ENCODE measurements around the gene FAM180B. TPM values are rescaled to one million over a fixed set of nuclear protein-coding genes. Genes with fewer than 3 reads are reported as not detected.
A peak's percentile ranks its signal among the peaks of the same experiment; 100 is the strongest.

Gene FAM180B
- total RNA-seq, 4 donors from 2014 or later, result 0.41 TPM; not detected in 3

GRCh38 chr11:47587723-47588326 lies 1.3 kb downstream of the FAM180B start:
- no peaks in the 10 kb centered on the region for H3K9me3 ChIP-seq
- H3K27me3 ChIP-seq, result peaks cover 33% of the 10 kb centered on the region
- TF ChIP-seq CTCF (IDR thresholded peaks at IDR 0.05) (no peak), EP300 (IDR thresholded peaks at IDR 0.05; ENCODE audit: low read depth) (no peak), POLR2AphosphoS5 (IDR thresholded peaks at IDR 0.05) (no peak), POLR2A (IDR thresholded peaks at IDR 0.05) (no peak)
- peak; percentile 41 for DNase-seq
- 80% methylated on average over 8 of the region's 14 CpGs; no CpG with 5 or more reads in 1 of the 2 donors for WGBS, 2 donors (ENCODE audit: low coverage in 1 of 2)
- H3K4me3 ChIP-seq, result no peak overlapping the region
- H3K4me1 ChIP-seq, result peaks cover 0 to 9% (median 0%) of the 10 kb centered on the region in 4 donors
- intact Hi-C loops (cut with DNase I; ENCODE audit: low total_unique reads) (no loop called here), in situ Hi-C loops (cut with MboI; ENCODE audit: low pct_ligation_motif_present in 1 of 4, low pct_unique_long_range_greater_than_20kb in 1 of 4, low sequenced_read_pairs in 3 of 4) (no loop called here)
- no peak overlapping the region for H3K27ac ChIP-seq
- peaks cover 0 to 21% (median 9%) of the 10 kb centered on the region in 4 donors for H3K36me3 ChIP-seq

GRCh38 chr11:47589118-47589517 lies 2.6 kb downstream of the FAM180B start:
- in situ Hi-C loops (cut with MboI; ENCODE audit: low pct_ligation_motif_present in 1 of 4, low pct_unique_long_range_greater_than_20kb in 1 of 4, low sequenced_read_pairs in 3 of 4), result no loop called here
- 72 to 87% methylated on average over 5 to 11 of the region's 11 CpGs for WGBS, 2 donors (ENCODE audit: low coverage in 1 of 2)
- no peak for TF ChIP-seq EP300 (IDR thresholded peaks at IDR 0.05; ENCODE audit: low read depth)
- no peak for TF ChIP-seq POLR2AphosphoS5 (IDR thresholded peaks at IDR 0.05)
- TF ChIP-seq CTCF (IDR thresholded peaks at IDR 0.05), result no peak
- TF ChIP-seq POLR2A (IDR thresholded peaks at IDR 0.05), result no peak
- Histone ChIP-seq H3K27ac (peak overlapping the region in 1 of 4 donors; percentile 77), H3K4me3 (peak overlapping the region in 2 of 4 donors; percentile 24 to 46), H3K9me3 (no peaks in the 10 kb centered on the region), H3K4me1 (peaks cover 0 to 17% (median 5%) of the 10 kb centered on the region in 4 donors), H3K27me3 (peaks cover 46% of the 10 kb centered on the region), H3K36me3 (peaks cover 0 to 10% (median 2%) of the 10 kb centered on the region in 4 donors)
- intact Hi-C loops (cut with DNase I; ENCODE audit: low total_unique reads), result no loop called here
- no peak for DNase-seq

GRCh38 chr11:47589584-47589976 lies 3.1 kb downstream of the FAM180B start:
- H3K36me3 ChIP-seq, result peaks cover 0 to 6% (median 0%) of the 10 kb centered on the region in 4 donors
- H3K27ac ChIP-seq, result peak overlapping the region; percentile 8 to 77 (median 28)
- no peak for TF ChIP-seq CTCF (IDR thresholded peaks at IDR 0.05)
- no peak for TF ChIP-seq POLR2AphosphoS5 (IDR thresholded peaks at IDR 0.05)
- TF ChIP-seq POLR2A (IDR thresholded peaks at IDR 0.05), result no peak
- TF ChIP-seq EP300 (IDR thresholded peaks at IDR 0.05; ENCODE audit: low read depth), result no peak
- DNase-seq, result peak; percentile 18
- H3K9me3 ChIP-seq, result no peaks in the 10 kb centered on the region
- in situ Hi-C loops (cut with MboI; ENCODE audit: low pct_ligation_motif_present in 1 of 4, low pct_unique_long_range_greater_than_20kb in 1 of 4, low sequenced_read_pairs in 3 of 4) (no loop called here), intact Hi-C loops (cut with DNase I; ENCODE audit: low total_unique reads) (no loop called here)
- 52% methylated on average over 40 of the region's 51 CpGs; no CpG with 5 or more reads in 1 of the 2 donors for WGBS, 2 donors (ENCODE audit: low coverage in 1 of 2)
- peaks cover 0 to 20% (median 8%) of the 10 kb centered on the region in 4 donors for H3K4me1 ChIP-seq
- H3K27me3 ChIP-seq, result peaks cover 50% of the 10 kb centered on the region
- peak overlapping the region; percentile 10 to 46 (median 24) for H3K4me3 ChIP-seq

GRCh38 chr11:47589977-47590861 lies 3.7 kb downstream of the FAM180B start:
- Histone ChIP-seq H3K27ac (peak overlapping the region; percentile 8 to 77 (median 28)), H3K36me3 (no peaks in the 10 kb centered on the region), H3K4me1 (peaks cover 0 to 20% (median 8%) of the 10 kb centered on the region in 4 donors), H3K9me3 (no peaks in the 10 kb centered on the region), H3K27me3 (peaks cover 57% of the 10 kb centered on the region), H3K4me3 (peak overlapping the region; percentile 10 to 46 (median 24))
- intact Hi-C loops (cut with DNase I; ENCODE audit: low total_unique reads) (no loop called here), in situ Hi-C loops (cut with MboI; ENCODE audit: low pct_ligation_motif_present in 1 of 4, low pct_unique_long_range_greater_than_20kb in 1 of 4, low sequenced_read_pairs in 3 of 4) (no loop called here)
- WGBS, 2 donors (ENCODE audit: low coverage in 1 of 2), result 65 to 86% methylated on average over 40 to 122 of the region's 122 CpGs
- TF ChIP-seq EP300 (IDR thresholded peaks at IDR 0.05; ENCODE audit: low read depth) (no peak), POLR2AphosphoS5 (IDR thresholded peaks at IDR 0.05) (no peak), POLR2A (IDR thresholded peaks at IDR 0.05) (no peak), CTCF (IDR thresholded peaks at IDR 0.05) (no peak)
- DNase-seq, result no peak
